GM12801 (cell line): ENCODE measurements around the gene KCNQ2.

Experiments
- TF ChIP-seq, protein P1 (sequence below): IDR thresholded peaks from one replicate; pipeline ENCODE4 v1.5.1; 2011; ENCODE audit warnings: control low read depth; ENCODE audit not compliant: insufficient read length; ENCODE audit errors: extremely low read depth

Gene KCNQ2

DNA sequence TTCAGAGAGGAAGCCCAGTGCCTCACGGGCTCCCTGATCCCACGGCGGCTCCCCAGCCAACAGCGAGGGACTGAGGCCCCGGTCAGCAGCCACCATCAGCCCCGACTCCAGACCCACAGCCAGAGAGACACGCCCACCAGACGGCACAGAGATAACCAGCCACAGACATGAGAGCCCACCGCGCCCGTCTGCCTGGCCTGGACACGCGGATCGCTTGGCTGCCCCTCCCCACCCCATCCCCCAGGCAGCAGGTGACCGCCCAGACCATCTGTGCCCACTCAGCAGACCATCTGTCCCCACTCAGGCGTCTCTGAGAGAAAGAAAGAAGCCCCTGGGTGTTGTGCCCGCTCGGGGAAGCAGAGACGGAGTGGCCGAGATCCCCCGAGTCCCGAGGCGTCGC, 55.8 kb downstream of the KCNQ2 start:
- TF ChIP-seq, protein P1, sequence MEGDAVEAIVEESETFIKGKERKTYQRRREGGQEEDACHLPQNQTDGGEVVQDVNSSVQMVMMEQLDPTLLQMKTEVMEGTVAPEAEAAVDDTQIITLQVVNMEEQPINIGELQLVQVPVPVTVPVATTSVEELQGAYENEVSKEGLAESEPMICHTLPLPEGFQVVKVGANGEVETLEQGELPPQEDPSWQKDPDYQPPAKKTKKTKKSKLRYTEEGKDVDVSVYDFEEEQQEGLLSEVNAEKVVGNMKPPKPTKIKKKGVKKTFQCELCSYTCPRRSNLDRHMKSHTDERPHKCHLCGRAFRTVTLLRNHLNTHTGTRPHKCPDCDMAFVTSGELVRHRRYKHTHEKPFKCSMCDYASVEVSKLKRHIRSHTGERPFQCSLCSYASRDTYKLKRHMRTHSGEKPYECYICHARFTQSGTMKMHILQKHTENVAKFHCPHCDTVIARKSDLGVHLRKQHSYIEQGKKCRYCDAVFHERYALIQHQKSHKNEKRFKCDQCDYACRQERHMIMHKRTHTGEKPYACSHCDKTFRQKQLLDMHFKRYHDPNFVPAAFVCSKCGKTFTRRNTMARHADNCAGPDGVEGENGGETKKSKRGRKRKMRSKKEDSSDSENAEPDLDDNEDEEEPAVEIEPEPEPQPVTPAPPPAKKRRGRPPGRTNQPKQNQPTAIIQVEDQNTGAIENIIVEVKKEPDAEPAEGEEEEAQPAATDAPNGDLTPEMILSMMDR = no peak

DNA sequence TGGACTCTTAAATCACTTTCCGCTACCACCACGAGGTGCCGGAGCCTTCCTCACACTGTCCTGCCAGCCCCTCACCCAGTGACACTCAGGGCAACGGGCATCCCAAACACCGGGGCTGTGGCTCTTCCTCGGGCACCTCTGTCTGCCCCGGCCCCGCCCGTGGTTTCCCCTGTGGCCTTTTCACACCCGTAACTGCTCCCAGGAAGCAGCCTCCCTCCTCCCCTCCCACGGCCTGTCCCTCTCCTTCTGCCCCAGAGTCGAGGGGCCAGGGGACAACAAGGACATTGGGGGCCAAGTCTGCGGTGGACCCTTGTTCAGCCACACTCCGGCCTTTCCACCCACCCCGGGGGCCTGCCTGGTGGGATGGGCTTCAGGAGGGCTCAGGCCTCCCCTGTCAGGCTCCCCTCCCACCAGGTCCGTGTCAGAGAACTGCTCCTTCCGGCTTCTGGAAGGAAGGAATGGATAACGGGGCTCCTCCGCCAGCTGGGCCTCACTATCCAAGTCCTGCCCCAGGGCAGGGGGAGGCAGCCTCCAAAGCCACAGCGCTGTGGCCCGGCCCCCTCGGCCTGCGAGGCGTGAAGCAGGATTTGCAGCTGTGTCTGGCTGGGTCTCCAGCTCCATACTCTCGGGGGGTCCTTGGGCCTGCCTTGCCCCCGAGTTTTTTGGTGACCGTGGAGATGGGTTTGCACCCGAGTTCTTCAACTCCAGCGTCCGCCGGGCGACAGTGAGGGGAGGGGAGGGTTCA, 56.6 kb downstream of the KCNQ2 start:
- TF ChIP-seq, protein P1 = no peak

DNA sequence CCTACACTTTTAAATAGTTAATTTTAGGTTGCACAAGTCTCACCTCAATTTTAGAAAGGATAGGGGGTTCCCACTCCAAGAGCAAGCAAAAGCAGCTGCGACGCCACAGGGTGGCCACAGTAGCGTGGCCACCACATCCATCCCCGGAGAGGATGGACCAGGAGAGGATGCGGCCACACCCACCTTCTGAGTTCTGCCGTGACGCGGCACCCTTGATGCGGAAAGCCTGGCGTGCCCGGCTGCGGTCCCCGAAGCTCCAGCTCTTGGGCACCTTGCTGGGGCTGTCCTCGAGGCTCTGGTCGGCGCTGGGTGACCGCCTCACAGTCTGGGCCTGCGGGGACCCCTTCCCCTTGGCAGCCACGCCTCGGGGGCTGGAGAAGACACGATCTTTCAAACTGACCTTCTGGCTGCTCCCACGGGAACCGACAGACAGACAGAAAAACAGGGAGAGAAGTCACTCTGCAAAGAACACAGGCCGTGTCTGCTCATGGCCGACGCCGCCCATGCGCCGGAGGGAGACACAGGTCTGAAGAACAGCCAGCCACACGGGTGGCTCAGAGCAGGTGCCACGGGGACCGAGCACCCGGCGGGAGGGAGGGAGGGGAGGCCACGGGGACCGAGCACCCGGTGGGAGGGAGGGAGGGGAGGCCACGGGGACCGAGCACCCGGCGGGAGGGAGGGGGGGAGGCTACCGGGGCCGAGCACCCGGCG, 57.6 kb downstream of the KCNQ2 start:
- TF ChIP-seq, protein P1 = no peak

DNA sequence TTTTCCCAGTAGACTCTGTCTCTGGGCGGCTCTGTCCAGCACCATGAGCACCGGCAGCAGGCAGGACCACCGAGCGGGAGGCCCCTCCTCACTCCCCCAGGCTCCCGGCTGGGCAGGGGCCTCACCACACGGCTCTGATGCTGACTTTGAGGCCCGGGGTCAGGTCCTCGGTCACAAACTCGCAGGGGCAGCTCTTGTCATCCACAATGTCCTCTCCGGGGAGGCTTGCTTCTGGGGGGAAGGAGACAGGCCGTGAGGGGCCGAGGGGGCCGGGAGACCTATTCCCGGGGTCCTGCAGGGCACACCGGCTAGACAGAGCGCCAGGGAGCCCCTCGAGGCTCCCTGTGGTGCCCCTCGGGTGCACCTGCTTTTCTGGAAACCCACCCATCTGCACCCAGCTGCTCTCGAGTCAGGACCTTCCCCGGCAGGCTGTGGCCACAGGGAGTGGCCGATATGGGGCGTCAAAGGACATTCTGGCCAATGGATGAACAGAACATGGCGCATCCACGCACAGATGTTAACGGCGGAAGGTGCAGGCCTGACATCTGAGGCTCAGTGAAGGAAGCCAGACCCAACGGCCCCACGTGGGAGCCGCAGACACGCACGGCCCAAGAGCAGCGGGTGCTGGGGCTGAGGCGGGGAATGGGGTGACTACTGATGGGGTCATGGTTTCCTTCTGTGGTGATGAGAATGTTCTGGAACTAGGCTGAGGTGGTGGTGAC, 58.3 kb downstream of the KCNQ2 start:
- TF ChIP-seq, protein P1 = no peak

DNA sequence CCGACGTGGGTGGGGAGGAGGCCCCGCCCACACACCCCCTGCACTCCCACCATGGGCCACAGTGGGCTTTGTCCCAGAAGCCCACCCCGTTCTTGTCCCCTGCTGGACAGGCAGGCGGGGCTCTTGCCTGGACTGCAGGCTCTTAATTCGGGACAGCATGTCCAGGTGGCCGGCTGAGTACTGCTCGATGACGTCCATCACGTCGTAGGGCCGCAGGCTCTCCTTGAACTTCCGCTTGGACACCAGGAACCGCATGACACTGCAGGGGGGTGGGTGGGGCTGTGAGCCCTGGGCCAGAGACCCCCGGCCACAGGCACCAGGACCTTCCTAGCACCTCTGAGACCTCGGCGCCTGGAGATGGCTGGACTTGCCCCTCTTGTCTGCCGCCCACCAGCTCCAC, 59.1 kb downstream of the KCNQ2 start:
- TF ChIP-seq, protein P1 = no peak

DNA sequence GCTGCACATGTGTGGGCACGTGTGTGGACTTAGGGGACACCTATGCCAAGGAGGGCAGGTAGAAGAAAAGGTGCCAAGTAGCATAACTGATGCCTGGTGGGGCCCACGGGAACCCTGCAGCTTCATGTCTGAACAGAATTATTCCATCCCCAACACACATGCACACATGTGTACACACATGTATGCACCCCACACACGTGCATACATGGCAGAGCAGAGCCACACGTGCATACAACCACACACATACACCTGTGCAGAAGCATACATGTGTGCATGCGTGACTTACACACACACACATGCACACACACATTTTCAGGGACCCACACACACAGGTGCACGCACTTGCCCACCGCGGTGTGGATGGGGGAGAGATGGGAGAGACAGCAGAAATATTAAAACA, 59.6 kb downstream of the KCNQ2 start:
- TF ChIP-seq, protein P1 = no peak

DNA sequence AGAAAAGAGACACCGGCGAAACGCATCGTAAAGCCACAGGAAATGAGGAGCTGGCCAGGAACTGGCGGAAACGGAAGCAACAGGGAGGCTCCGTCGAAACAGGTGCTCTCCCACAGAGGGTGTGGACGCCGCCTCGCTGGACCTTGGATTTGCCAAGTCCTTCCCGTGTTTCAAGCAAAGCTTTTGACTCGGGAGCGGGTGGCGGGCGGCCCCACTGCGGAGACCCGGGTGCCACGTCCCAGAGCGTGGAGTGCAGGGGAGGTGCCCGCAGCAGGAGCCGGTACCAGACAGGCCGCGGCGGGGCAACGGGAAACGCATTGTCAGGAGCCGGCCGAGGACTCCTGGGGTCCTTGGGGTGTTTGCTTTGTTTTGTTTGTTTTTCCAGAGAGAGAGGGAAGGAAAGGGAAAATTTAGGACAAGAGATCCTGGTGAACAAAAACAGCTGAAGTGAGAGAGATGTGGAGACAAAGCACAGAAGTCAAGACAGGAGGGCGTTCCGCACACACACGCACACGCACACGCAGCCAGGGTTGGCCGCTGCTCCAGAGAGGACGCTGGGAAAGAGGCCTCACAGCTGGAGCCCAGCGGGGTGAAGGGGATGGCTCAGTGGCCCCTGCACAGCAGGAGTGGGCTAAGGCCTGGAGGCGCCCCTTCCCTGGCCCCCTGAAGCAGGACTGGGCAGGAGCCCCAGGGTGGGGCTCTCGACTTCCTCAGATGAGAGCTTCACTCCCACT, 60.4 kb downstream of the KCNQ2 start:
- TF ChIP-seq, protein P1 = no peak
